Heart right ventricle (tissue), 16 donors: ENCODE data around the gene SLC25A47. TPM values are rescaled to one million over a fixed set of nuclear protein-coding genes. Genes with fewer than 3 reads are reported as not detected.
A peak's percentile ranks its signal among the peaks of the same experiment; 100 is the strongest.

Experiments
- ATAC-seq, 8 donors: fragments of 200-7000 bp; cut with Tn5 transposase; one replicate each; pipeline ENCODE4 v1.9.1; 2020; ENCODE audit warnings: mild to moderate bottlenecking in 8 of 8, moderate library complexity in 8 of 8, moderate number of reproducible peaks in 1 of 8
- DNase-seq, 2 donors: peaks; one replicate each; pipeline ENCODE4 v3.0.0-alpha.2; 2020
- H3K27ac ChIP-seq, 10 donors: fragments of 200-600 bp; sonication (generic) in 2 of 10; one replicate each; pipeline versions ENCODE4 v1.5.0 to v1.8.0; 2020 to 2022; ENCODE audit warnings: mild to moderate bottlenecking in 3 of 10
- H3K27me3 ChIP-seq, 7 donors: fragments of 200-600 bp; one replicate each; pipeline ENCODE4 v1.8.0; 2021 to 2022; ENCODE audit warnings: mild to moderate bottlenecking in 2 of 7
- H3K36me3 ChIP-seq, 9 donors: fragments of 200-600 bp; sonication (generic) in 1 of 9; one replicate each; pipeline versions ENCODE4 v1.5.0 to v1.8.0; 2020 to 2022; ENCODE audit warnings: mild to moderate bottlenecking in 2 of 9
- H3K4me1 ChIP-seq, 9 donors: fragments of 200-600 bp; sonication (generic) in 1 of 9; one replicate each; pipeline versions ENCODE4 v1.5.0 to v1.8.0; 2020 to 2022; ENCODE audit warnings: mild to moderate bottlenecking in 4 of 9
- H3K4me3 ChIP-seq, 10 donors: fragments of 200-600 bp; sonication (generic) in 2 of 10; one replicate each; pipeline versions ENCODE4 v1.5.0 to v1.8.0; 2020 to 2022; ENCODE audit warnings: mild to moderate bottlenecking in 7 of 10, moderate library complexity in 2 of 10
- H3K9me3 ChIP-seq, 11 donors: fragments of 200-600 bp in 10 of 11; sonication (generic) in 2 of 11; one replicate each; pipeline versions ENCODE4 v1.5.0 to v1.8.0; 2013 to 2022; ENCODE audit warnings: mild to moderate bottlenecking in 2 of 11, control low read depth in 1 of 11, moderate library complexity in 1 of 11
- WGBS, 2 donors: extraction: QIAGEN DNeasy Blood & Tissue Kit; methylation state at CpG; one replicate each; pipeline ENCODE4 v1.1.7; 2013; ENCODE audit warnings: inconsistent platforms in 1 of 2; 5-methylcytosine and 5-hydroxymethylcytosine counted together
- intact Hi-C, 10 donors: fragments of 100-400 bp; cut with DNase I; formaldehyde crosslinking; loops; one replicate each; pipeline versions ENCODE4 v1.11.1 to v1.14.2; 2022
- polyA plus RNA-seq, 2 donors: library from polyadenylated mRNA; stranded (reverse); fragments of 200-250 nt; gene quantifications; one replicate each; pipeline ENCODE4 v1.2.3, GENCODE V29; 2013
- total RNA-seq, 10 donors: library from RNA; stranded (reverse); fragmentation: NEBNext Ultra II Directional in 3 of 10; extraction: Animal tissue kit (Norgen Biotek cat#: 25700) in 3 of 10; gene quantifications; one replicate each; pipeline versions ENCODE4 v1.2.1 to v1.2.4, GENCODE V29; 2021 to 2023
- TF ChIP-seq, protein P1 (sequence below), 9 donors: fragments of 200-600 bp; sonication (generic) in 2 of 9; IDR thresholded peaks; one replicate each; pipeline versions ENCODE4 v1.5.0 to v1.8.0; 2021 to 2022; ENCODE audit warnings: antibody characterized with exemption in 9 of 9, mild to moderate bottlenecking in 5 of 9, moderate library complexity in 1 of 9
- donor health status: Arrhythmogenic right ventricular cardiomyopathy.
- donor health status: ischemic (EF 13 %, LVEDD 7.1; RV severe dilation, severe dysfunction).
- donor health status: healthy with polysubstance abuse.
- donor health status: DM: no; HTN: yes; CAD: no.
- donor health status: DM: no; HTN: no; CAD: no.
- donor health status: ischemic (EF 25% LVEDD 6.9; RV normal size, moderate dysfunction).
- donor health status: ischemic (EF 25% LVEDD 5.7; RV mildly dilated, moderate dysfunction).
- donor health status: healthy.
- donor health status: DM: yes; HTN: yes; CAD: no.
- donor health status: Ischemic cardiomyopathy.
- donor health status: ischemic (EF 35%, LVEDD 5.7; RV mildly dilated, moderate dysfunction).
- donor health status: nonischemic (EF 11% LVEDD 7.7; RV severe dilation, severe dysfunction).
- donor health status: DM: yes; HTN: yes; CAD: no.
- donor health status: PGD.
- donor health status: ischemic (EF 29% LVEDD 5.4; RV normal size, mild dysfunction).
- donor health status: nonischemic (EF 23%, LVEDD 6.1; RV moderate dilation, normal function).

The SLC25A47 gene
- total and polyA plus RNA-seq, 12 donors, result not detected

- Histone ChIP-seq H3K4me3 (no peak overlapping the region), H3K4me1 (peaks cover 4 to 56% (median 41%) of the 10 kb centered on the region in 9 donors), H3K9me3 (no peaks in the 10 kb centered on the region), H3K27ac (peak overlapping the region in 4 of 10 donors; percentile 17 to 28 (median 22)), H3K27me3 (no peaks in the 10 kb centered on the region), H3K36me3 (peaks cover 0 to 7% (median 0%) of the 10 kb centered on the region in 9 donors)
- intact Hi-C loops, result loop anchor here in 3 of 10 donors (5.0 to 10.0 kb wide), 2 partner anchors 56 to 72 kb away; partner anchors contain the start of gene WDR25 (in 2 of the 3)
- WGBS, 2 donors, result 69 to 73% methylated on average over 8 of the region's 8 CpGs
- no peak for DNase-seq
- TF ChIP-seq, protein P1, sequence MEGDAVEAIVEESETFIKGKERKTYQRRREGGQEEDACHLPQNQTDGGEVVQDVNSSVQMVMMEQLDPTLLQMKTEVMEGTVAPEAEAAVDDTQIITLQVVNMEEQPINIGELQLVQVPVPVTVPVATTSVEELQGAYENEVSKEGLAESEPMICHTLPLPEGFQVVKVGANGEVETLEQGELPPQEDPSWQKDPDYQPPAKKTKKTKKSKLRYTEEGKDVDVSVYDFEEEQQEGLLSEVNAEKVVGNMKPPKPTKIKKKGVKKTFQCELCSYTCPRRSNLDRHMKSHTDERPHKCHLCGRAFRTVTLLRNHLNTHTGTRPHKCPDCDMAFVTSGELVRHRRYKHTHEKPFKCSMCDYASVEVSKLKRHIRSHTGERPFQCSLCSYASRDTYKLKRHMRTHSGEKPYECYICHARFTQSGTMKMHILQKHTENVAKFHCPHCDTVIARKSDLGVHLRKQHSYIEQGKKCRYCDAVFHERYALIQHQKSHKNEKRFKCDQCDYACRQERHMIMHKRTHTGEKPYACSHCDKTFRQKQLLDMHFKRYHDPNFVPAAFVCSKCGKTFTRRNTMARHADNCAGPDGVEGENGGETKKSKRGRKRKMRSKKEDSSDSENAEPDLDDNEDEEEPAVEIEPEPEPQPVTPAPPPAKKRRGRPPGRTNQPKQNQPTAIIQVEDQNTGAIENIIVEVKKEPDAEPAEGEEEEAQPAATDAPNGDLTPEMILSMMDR (IDR thresholded peaks at IDR 0.05), result peak in 8 of 9 donors; percentile 55 to 66 (median 60)
- no peak for ATAC-seq
Measured at GRCh38 chr14:100303179-100303578, 20.0 kb upstream of the SLC25A47 start.

GRCh38 chr14:100303925-100304324, 19.2 kb upstream of the SLC25A47 start:
- H3K9me3 ChIP-seq, result no peaks in the 10 kb centered on the region
- H3K27ac ChIP-seq, result peak overlapping the region in 1 of 10 donors; percentile 26
- intact Hi-C loops, result loop anchor here in 4 of 10 donors (2.0 to 10.0 kb wide), 3 partner anchors 57 to 73 kb away; partner anchors contain the start of gene WDR25 (in 3 of the 4)
- no peaks in the 10 kb centered on the region for H3K36me3 ChIP-seq
- DNase-seq (no peak), ATAC-seq (no peak)
- no peaks in the 10 kb centered on the region for H3K27me3 ChIP-seq
- peaks cover 4 to 58% (median 41%) of the 10 kb centered on the region in 9 donors for H3K4me1 ChIP-seq
- H3K4me3 ChIP-seq, result no peak overlapping the region
- WGBS, 2 donors, result 64 to 69% methylated on average over 4 of the region's 4 CpGs
- TF ChIP-seq, protein P1 (IDR thresholded peaks at IDR 0.05), result no peak

GRCh38 chr14:100304825-100305323, 18.3 kb upstream of the SLC25A47 start:
- intact Hi-C loops, result loop anchor here in 8 of 10 donors (2.0 to 10.0 kb wide), 6 partner anchors 58 to 72 kb away; partner anchors contain the start of gene WDR25 (in 7 of the 8)
- no peaks in the 10 kb centered on the region for H3K36me3 ChIP-seq
- peak overlapping the region; percentile 65 to 99 (median 92) for H3K4me3 ChIP-seq
- 5 to 10% methylated on average over 21 to 23 of the region's 23 CpGs for WGBS, 2 donors
- peaks cover 4 to 67% (median 41%) of the 10 kb centered on the region in 9 donors for H3K4me1 ChIP-seq
- ATAC-seq (peak in 7 of 8 donors; percentile 1 to 39 (median 18)), DNase-seq (peak; percentile 59 to 60)
- H3K9me3 ChIP-seq, result no peaks in the 10 kb centered on the region
- TF ChIP-seq, protein P1 (IDR thresholded peaks at IDR 0.05), result no peak
- no peaks in the 10 kb centered on the region for H3K27me3 ChIP-seq
- peak overlapping the region in 9 of 10 donors; percentile 69 to 95 (median 90) for H3K27ac ChIP-seq

- DNase-seq, result peak; percentile 21 to 53
- H3K4me1 ChIP-seq, result peaks cover 4 to 69% (median 45%) of the 10 kb centered on the region in 9 donors
- 0 to 1% methylated on average over 60 to 65 of the region's 65 CpGs for WGBS, 2 donors
Measured at GRCh38 chr14:100305324-100306100, 17.6 kb upstream of the SLC25A47 start.

More at GRCh38 chr14:100305324-100306100, 17.6 kb upstream of the SLC25A47 start:
- Histone ChIP-seq H3K27me3 (no peaks in the 10 kb centered on the region), H3K27ac (peak overlapping the region; percentile 59 to 95 (median 90)), H3K36me3 (no peaks in the 10 kb centered on the region), H3K4me3 (peak overlapping the region; percentile 65 to 99 (median 92)), H3K9me3 (no peaks in the 10 kb centered on the region)
- TF ChIP-seq, protein P1 (IDR thresholded peaks at IDR 0.05), result no peak
- ATAC-seq, result peak in 6 of 8 donors; percentile 1 to 17 (median 4)
- intact Hi-C loops, result loop anchor here in 9 of 10 donors (2.0 to 10.0 kb wide), 5 partner anchors 63 to 72 kb away; partner anchors contain the start of gene WDR25 (in 8 of the 9)
